HepG2 (cell line): ENCODE data around the gene KDM5A. TPM values are rescaled to one million over a fixed set of nuclear protein-coding genes. Genes with fewer than 3 reads are reported as not detected.

Source experiments
- ATAC-seq: fragments of 200-7000 bp; cut with Tn5 transposase; 3 replicates; pipeline ENCODE4 v1.9.1; 2020; ENCODE audit warnings: mild to moderate bottlenecking, moderate library complexity
- BruUV-seq: library from RNA; stranded (reverse); fragments of 400-500 nt; replicated peaks from 2 replicates; lab custom pipeline; 2021; lab: Mats Ljungman, UMichigan
- CTCF ChIA-PET: fragments of 300-600 bp; formaldehyde crosslinking; extraction: SDS; loops from one replicate; lab custom pipeline; 2021; ENCODE audit warnings: low total read pairs, inconsistent platforms, low intra/inter-chr PET ratio; lab: Yijun Ruan, JAX
- POLR2A ChIA-PET: fragments of 350-600 bp; sonication (Branson Sonifier 250); formaldehyde crosslinking; loops from one replicate; lab custom pipeline; 2020; ENCODE audit warnings: antibody characterized with exemption, inconsistent platforms; lab: Yijun Ruan, JAX
- DNase-seq: peaks from one replicate; pipeline ENCODE4 v3.0.0-alpha.2; 2015; ENCODE audit warnings: low spot score
- FAIRE-seq: peaks from 3 replicates; lab custom pipeline; 2011; peaks lifted over from hg19 to GRCh38; lab: Jason Lieb, UNC
- H2AFZ ChIP-seq: one replicate; pipeline ENCODE4 v1.6.1; 2011; ENCODE audit warnings: low read length, inconsistent platforms
- H3K27ac ChIP-seq: fragments of 300-600 bp; 3 replicates; pipeline ENCODE4 v1.8.0; 2011; ENCODE audit warnings: mixed run types, mild to moderate bottlenecking, mixed read lengths, low read length, inconsistent platforms; ENCODE audit not compliant: insufficient read depth; ENCODE audit errors: extremely low read length
- H3K27me3 ChIP-seq, 2 experiments: fragments of 200-600 bp in 1 of 2; 2 replicates in 1 of 2; 3 replicates in 1 of 2; pipeline versions ENCODE4 v1.6.0 to v1.8.0; 2011; ENCODE audit warnings: low read length in 2 of 2, mild to moderate bottlenecking in 2 of 2, moderate library complexity in 2 of 2, inconsistent platforms in 1 of 2; ENCODE audit not compliant: insufficient read depth in 2 of 2, control insufficient read depth in 1 of 2
- H3K36me3 ChIP-seq, 2 experiments: fragments of 200-600 bp in 1 of 2; replicated peaks in 1 of 2; 2 replicates in 1 of 2; 3 replicates in 1 of 2; pipeline versions ENCODE4 v1.5.1 to v1.8.0; 2011; ENCODE audit warnings: low read length in 2 of 2, inconsistent platforms in 1 of 2; ENCODE audit not compliant: insufficient read depth in 2 of 2, control insufficient read depth in 1 of 2
- H3K4me1 ChIP-seq: 2 replicates; pipeline ENCODE4 v1.5.1; 2012; ENCODE audit warnings: low read length, inconsistent platforms; ENCODE audit not compliant: insufficient read depth
- H3K4me2 ChIP-seq: 2 replicates; pipeline ENCODE4 v1.6.0; 2011; ENCODE audit warnings: low read depth, low read length, inconsistent platforms
- H3K4me3 ChIP-seq, 3 experiments: fragments of 200-600 bp in 1 of 3; sonication (generic), shearing (Covaris generic) in 1 of 3; replicated peaks in 1 of 3; 2 replicates each; pipeline ENCODE4 v1.5.1; 2011 to 2016; ENCODE audit warnings: low read length in 3 of 3, inconsistent platforms in 2 of 3, low read depth in 2 of 3, mild to moderate bottlenecking in 2 of 3, control low read depth in 1 of 3, mixed read lengths in 1 of 3; ENCODE audit not compliant: insufficient read depth in 1 of 3
- H3K79me2 ChIP-seq: one replicate; pipeline ENCODE4 v1.6.1; 2011; ENCODE audit warnings: low read length, inconsistent platforms; ENCODE audit not compliant: insufficient read depth
- H3K9ac ChIP-seq: 2 replicates; pipeline ENCODE4 v1.6.0; 2011; ENCODE audit warnings: mild to moderate bottlenecking, low read depth, low read length, inconsistent platforms; ENCODE audit not compliant: insufficient read depth
- H3K9me3 ChIP-seq: 2 replicates; pipeline ENCODE4 v1.5.1; 2012; ENCODE audit warnings: mild to moderate bottlenecking, low read length
- H4K20me1 ChIP-seq: 2 replicates; pipeline ENCODE4 v1.6.0; 2011; ENCODE audit warnings: inconsistent platforms, mild to moderate bottlenecking, low read length, moderate library complexity; ENCODE audit not compliant: insufficient read depth
- MAZ ChIP-seq, 2 experiments: sonication (generic) in 1 of 2; formaldehyde crosslinking in 1 of 2; IDR thresholded peaks; 2 replicates each; pipeline versions ENCODE4 v1.5.0 to v1.6.1; 2012 to 2020; ENCODE audit warnings: low read depth in 2 of 2, mild to moderate bottlenecking in 2 of 2, borderline replicate concordance in 1 of 2, improper control_type of control experiment in 1 of 2, low read length in 1 of 2, missing genetic modification reagents in 1 of 2, moderate library complexity in 1 of 2
- ZNF337 ChIP-seq: sonication (generic); formaldehyde crosslinking; IDR thresholded peaks from 2 replicates; pipeline ENCODE4 v1.5.1; 2020; ENCODE audit warnings: missing genetic modification reagents, low read depth, mild to moderate bottlenecking, borderline replicate concordance
- ZNF446 ChIP-seq: sonication (generic); formaldehyde crosslinking; IDR thresholded peaks from 2 replicates; pipeline ENCODE4 v1.5.0; 2020; ENCODE audit warnings: mild to moderate bottlenecking, missing genetic modification reagents
- ZSCAN22 ChIP-seq: sonication (generic); formaldehyde crosslinking; IDR thresholded peaks from 2 replicates; pipeline ENCODE4 v1.4.0; 2020; ENCODE audit warnings: mild to moderate bottlenecking, missing genetic modification reagents
- WGBS: methylation state at CpG from one replicate; pipeline ENCODE4 v1.1.6; 2017; ENCODE audit warnings: low lambda C conversion rate; 5-methylcytosine and 5-hydroxymethylcytosine counted together
- in situ Hi-C: cut with HindIII; loops from 2 replicates; pipeline ENCODE4 v1.10.0; 2017; ENCODE audit warnings: low pct_unique_long_range_greater_than_20kb; ENCODE audit not compliant: extremely low pct_ligation_motif_present
- intact Hi-C: fragments of 100-400 bp; cut with micrococcal nuclease; formaldehyde crosslinking; loops from one replicate; pipeline ENCODE4 v1.10.0; 2022; ENCODE audit not compliant: unreplicated experiment
- polyA plus RNA-seq, 8 experiments: library from polyadenylated mRNA; depleted of rRNA in 3 of 8; stranded (reverse) in 7 of 8; unstranded in 1 of 8; fragments of >200 nt; fragmentation: Illumina TruSeq in 4 of 8; extraction: Trizol in 4 of 8; gene quantifications; 2 replicates each; pipeline versions ENCODE4 v1.2.1 to v1.2.3, GENCODE V29; 2011 to 2016; ENCODE audit warnings: low read depth in 4 of 8, missing spikeins in 1 of 8, mixed read lengths in 1 of 8; ENCODE audit not compliant: insufficient read depth in 1 of 8
- total RNA-seq, 5 experiments: library from RNA; depleted of rRNA; stranded (reverse); fragments of >200 nt; fragmentation: Illumina TruSeq; extraction: Trizol; gene quantifications; 2 replicates each; pipeline ENCODE4 v1.2.3, GENCODE V29; 2016; ENCODE audit warnings: low read depth in 1 of 5

KDM5A gene
- total and polyA plus RNA-seq, 2 of the 13 experiments (the other 11 are each of a cell fraction or from before 2014, with no cell fraction given): 12.0 to 29.2 TPM

DNA sequence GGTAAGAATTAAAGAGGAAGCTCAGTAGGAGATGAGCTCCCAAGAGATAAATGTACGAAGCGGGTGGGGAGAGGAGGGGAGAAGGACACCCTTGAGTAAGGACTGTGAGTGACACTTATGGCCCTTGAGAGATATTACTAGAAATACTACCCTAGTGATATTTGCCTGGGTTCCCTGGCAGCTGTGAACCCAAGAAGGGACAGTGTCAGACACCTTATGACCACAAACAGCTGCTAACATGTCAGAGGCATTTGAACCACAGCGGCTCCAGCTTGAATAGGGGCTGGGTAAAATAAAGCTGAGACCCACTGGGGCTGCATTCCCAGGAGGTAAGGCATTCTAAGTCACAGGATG lies 155.5 kb downstream of the KDM5A start (continued):
- TF ChIP-seq ZNF337 (CRISPR knock-in tag) (no peak), MAZ (IDR thresholded peaks at IDR 0.05; ENCODE audit: borderline replicate concordance, low read depth, low read length) (no peak), MAZ (CRISPR knock-in tag; IDR thresholded peaks at IDR 0.05; ENCODE audit: low read depth) (no peak)

DNA sequence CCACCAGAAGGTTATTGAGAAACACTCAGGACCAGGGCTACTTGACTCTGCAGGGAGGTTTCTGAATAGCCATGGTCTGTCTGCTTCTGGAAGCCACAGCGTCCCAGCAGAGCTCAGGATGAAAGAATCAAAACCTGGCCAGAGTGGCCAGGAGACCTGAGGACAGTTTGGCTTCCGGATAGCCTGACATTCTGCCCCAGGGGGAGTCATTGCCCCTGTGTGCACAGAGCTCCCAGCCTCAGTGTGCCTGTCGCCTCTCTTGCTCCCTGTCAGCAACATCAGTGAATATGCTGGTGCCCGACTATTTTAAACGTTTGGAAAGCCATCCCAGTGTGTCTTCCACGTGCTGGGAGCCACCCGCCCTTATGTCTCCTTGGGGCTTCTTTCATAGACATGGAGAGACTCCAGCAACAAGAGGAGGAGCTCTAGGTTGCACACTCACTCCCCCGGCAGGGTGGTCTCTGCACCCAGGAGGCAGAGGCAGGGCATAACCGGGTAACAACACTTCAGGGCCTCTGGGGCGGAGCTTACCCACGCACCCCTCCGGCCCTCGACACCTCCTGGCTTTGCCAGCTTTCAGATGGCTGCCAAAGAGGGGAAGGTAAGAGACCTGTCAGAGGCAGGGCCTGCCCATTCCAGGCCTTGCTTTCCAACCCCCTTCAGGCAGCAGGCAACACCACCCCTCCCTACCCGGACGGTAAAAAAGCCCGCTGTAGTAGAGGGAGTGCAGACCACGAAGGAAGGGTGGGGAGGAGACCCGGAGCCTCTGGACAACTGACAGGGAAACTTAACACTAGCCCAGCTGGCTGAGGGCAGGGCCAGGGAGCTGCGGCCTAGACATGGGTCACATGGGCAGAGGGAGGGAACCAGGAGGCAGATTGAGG lies 156.1 kb downstream of the KDM5A start:
- Histone ChIP-seq H3K36me3 (no peaks in the 10 kb centered on the region), H2AFZ (no peak overlapping the region), H3K4me1 (peaks cover 52% of the 10 kb centered on the region), H3K27me3 (peaks cover 1 to 6% of the 10 kb centered on the region in 2 experiments; a peak in 3 of 5 replicates), H3K9ac (no peak overlapping the region), H3K9me3 (peaks cover 4% of the 10 kb centered on the region; the same call in 1 of the 2 replicates), H3K4me2 (no peak overlapping the region; the same call in 1 of the 2 replicates), H3K79me2 (no peaks in the 10 kb centered on the region), H3K4me3 (no peak overlapping the region), H3K27ac (no peak overlapping the region), H4K20me1 (no peaks in the 10 kb centered on the region)
- DNase-seq (no peak), ATAC-seq (no peak), FAIRE-seq (no peak)
- ChIA-PET POLR2A (interaction anchor here (1.2 to 1.3 kb wide), 2 partner anchors 13 to 29 kb away, joined by 3 to 4 read pairs; no protein-coding TSS in a partner anchor), CTCF (no interaction called here)
- TF ChIP-seq ZSCAN22 (no peak), ZNF446 (0 out of 2 replicates have a peak, but pooled peaks have one; percentile 30)
- WGBS: 68% methylated on average over 19 of the region's 19 CpGs
- in situ Hi-C loops: no loop called here
- BruUV-seq: no TSS peak
- intact Hi-C loops: no loop called here
